Right cardiac atrium (tissue), 5 donors: ENCODE results near the gene NOL9. TPM values are rescaled to one million over a fixed set of nuclear protein-coding genes. Genes with fewer than 3 reads are reported as not detected.

Experiments
- ATAC-seq, 2 donors: fragments of 200-7000 bp; cut with Tn5 transposase; one replicate each; pipeline versions ENCODE4 v1.8.0 to v1.9.1; 2020; ENCODE audit warnings: moderate library complexity in 2 of 2, mild to moderate bottlenecking in 1 of 2
- DNase-seq, 3 donors: peaks; one replicate each; pipeline ENCODE4 v3.0.0-alpha.2; 2020
- H3K27ac ChIP-seq: one replicate; pipeline ENCODE4 v1.5.1; 2013; ENCODE audit warnings: mild to moderate bottlenecking, low read length, control low read depth, moderate library complexity
- H3K27me3 ChIP-seq: one replicate; pipeline ENCODE4 v1.6.1; 2013; ENCODE audit not compliant: control insufficient read depth, insufficient read depth
- H3K4me1 ChIP-seq: one replicate; pipeline ENCODE4 v1.6.1; 2013; ENCODE audit warnings: low read length; ENCODE audit not compliant: control insufficient read depth, insufficient read depth
- H3K4me3 ChIP-seq: one replicate; pipeline ENCODE4 v1.5.1; 2013; ENCODE audit warnings: low read length, control low read depth
- H3K9me3 ChIP-seq: one replicate; pipeline ENCODE4 v1.6.1; 2013; ENCODE audit warnings: low read length; ENCODE audit not compliant: control insufficient read depth
- WGBS: extraction: QIAGEN DNeasy Blood & Tissue Kit; methylation state at CpG from one replicate; pipeline ENCODE4 v1.1.7; 2013; 5-methylcytosine and 5-hydroxymethylcytosine counted together
- intact Hi-C, 4 donors: fragments of 100-400 bp; cut with DNase I; formaldehyde crosslinking; loops; one replicate each; pipeline versions ENCODE4 v1.11.0 to v1.14.0; 2022 to 2023
- polyA plus RNA-seq: library from polyadenylated mRNA; stranded (reverse); fragments of 200-250 nt; gene quantifications from one replicate; pipeline ENCODE4 v1.2.3, GENCODE V29; 2013
- total RNA-seq, 4 donors: library from RNA; stranded (reverse); fragmentation: NEBNext Ultra II Directional; extraction: Animal tissue kit (Norgen Biotek cat#: 25700); gene quantifications; one replicate each; pipeline ENCODE4 v1.2.1, GENCODE V29; 2021
- donor health status: healthy with polysubstance abuse.
- donor health status: DM: no; HTN: yes; CAD: no.
- donor health status: DM: no; HTN: no; CAD: no.
- donor health status: DM: no; HTN: yes; CAD: no; lungs with severe emphysema.
- donor health status: DM: yes; HTN: yes; CAD: no.

Gene NOL9
- total and polyA plus RNA-seq, 5 donors = 6.0 to 17.1 (median 15.5) TPM

DNA sequence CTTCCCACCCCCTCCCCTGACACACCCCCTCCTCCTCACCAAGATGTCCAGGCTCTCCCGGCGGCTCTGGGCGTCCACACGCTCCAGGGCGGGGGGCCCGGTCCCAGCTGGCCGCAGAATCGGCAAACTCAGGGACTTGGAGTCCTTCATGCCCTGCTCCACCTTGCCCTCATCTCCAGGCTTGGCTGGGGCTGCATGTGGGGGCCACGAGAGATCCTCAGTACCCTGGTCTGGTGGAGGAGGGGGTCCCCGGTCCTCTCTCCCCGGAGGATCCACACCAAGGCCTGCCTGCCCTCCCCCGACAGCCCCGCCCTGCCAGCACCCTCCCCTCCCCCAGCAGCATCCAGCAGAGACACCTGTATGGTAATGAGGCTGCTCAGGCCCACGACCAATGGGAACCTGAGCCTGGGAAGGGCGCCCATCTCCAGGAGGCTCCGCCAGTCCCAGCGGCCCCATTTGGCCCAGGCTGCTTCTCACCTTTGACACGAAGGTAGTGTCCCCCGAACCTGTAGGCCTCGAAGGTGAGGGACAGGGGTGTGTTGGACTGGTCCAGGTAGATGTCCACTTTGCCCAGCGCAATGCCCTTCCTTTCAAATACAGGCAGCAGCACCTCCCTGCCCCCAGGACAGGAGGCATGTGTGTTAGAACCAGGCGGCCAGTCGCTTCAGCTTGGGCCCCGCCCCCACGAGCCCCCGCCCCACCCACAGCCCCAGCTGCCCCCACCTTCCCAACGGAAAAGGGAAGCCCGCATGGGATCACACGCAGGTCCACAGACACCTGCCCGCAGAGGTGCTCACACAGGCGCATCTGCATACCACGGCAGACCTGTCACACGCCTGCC is 80.1 kb downstream of the NOL9 start:
- Histone ChIP-seq H3K4me3 (no peak overlapping the region), H3K27me3 (no peaks in the 10 kb centered on the region), H3K9me3 (no peaks in the 10 kb centered on the region), H3K4me1 (no peaks in the 10 kb centered on the region), H3K27ac (no peak overlapping the region)
- DNase-seq (no peak), ATAC-seq (no peak)
- intact Hi-C loops = no loop called here
- WGBS = 85% methylated on average over 33 of the region's 33 CpGs

DNA sequence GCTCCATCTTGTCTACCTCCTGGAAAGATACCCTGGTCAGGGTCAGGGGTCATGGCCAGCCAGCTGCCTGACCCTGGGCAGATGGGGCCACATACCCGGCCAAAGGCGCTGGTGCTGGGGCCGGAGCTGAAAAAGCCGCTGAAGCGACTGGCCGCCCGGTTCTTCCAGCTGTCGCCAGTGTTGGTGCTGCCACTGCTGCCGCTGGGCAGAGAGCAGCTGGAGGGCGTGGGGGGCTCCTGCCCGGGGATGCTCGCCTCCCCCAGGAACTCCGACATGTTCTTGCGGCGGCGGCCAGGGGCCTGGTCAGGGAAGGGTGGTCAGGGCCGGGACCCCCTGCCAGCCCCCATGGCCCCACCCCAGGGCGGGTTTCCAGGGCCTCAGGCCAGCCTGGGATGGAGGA is 81.2 kb downstream of the NOL9 start:
- intact Hi-C loops = no loop called here
- Histone ChIP-seq H3K27me3 (no peaks in the 10 kb centered on the region), H3K4me3 (no peak overlapping the region), H3K9me3 (no peaks in the 10 kb centered on the region), H3K27ac (no peak overlapping the region), H3K4me1 (no peaks in the 10 kb centered on the region)
- no peak for ATAC-seq
- WGBS = 96% methylated on average over 18 of the region's 18 CpGs
- no peak for DNase-seq

DNA sequence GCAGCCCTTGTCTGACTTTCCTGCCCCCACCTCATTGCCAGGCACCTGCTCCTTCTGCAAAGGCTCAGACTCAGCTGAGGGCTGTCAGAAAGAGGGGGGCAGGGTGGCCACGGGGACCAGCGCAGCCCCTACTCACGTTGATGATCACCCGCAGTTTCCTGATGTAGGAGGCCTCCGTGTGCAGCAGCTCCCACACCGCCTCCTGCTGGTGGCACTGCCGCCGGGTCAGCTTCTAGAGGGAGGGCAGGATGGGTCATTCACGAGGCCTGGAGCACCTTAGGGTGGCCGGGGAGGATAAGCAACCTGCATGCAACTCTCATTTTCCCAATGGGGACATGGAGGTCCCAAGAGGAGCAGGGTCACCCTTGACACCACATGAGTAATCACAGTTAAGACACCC is 81.9 kb downstream of the NOL9 start:
- 86% methylated on average over 10 of the region's 10 CpGs for WGBS
- intact Hi-C loops = no loop called here
- no peak for DNase-seq
- Histone ChIP-seq H3K4me1 (no peaks in the 10 kb centered on the region), H3K9me3 (no peaks in the 10 kb centered on the region), H3K27ac (no peak overlapping the region), H3K4me3 (no peak overlapping the region), H3K27me3 (no peaks in the 10 kb centered on the region)
- ATAC-seq = no peak

DNA sequence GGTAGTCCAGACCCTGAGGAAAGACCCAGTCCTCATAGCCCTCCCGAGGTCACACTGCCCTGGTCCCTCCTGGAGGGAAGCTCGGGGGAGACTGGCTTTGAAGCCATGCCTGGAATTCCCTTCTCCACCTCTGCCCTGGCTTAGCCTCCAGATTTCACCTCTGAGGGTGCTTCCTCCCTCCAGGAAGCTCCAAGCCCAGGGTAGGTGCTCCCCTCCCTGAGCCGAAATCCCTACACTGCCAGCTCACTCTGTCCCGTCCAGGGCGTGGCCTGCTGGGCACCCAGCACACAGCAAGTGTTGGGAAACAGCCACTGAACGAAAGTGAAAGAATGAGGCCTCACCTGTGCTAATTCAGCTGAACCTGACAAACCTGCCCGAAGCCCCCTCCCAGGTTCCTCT is 82.3 kb downstream of the NOL9 start:
- Histone ChIP-seq H3K4me3 (no peak overlapping the region), H3K27me3 (no peaks in the 10 kb centered on the region), H3K4me1 (no peaks in the 10 kb centered on the region), H3K27ac (no peak overlapping the region), H3K9me3 (no peaks in the 10 kb centered on the region)
- DNase-seq (no peak), ATAC-seq (no peak)
- WGBS = 90% methylated on average over 7 of the region's 7 CpGs
- intact Hi-C loops = no loop called here

Other genes with a start within 250 kb of the NOL9 start
- 1 to 10 TPM; 5.9 to 9.5 (median 7.9) TPM for gene ACOT7, start 160.7 kb downstream of the NOL9 start, total RNA-seq
- 7.5 TPM for gene ACOT7, start 160.7 kb downstream of the NOL9 start, polyA plus RNA-seq
- under 1 TPM in 1 of 4 donors, not detected in 3; 0.17 TPM for gene HES2, start 134.6 kb downstream of the NOL9 start, total RNA-seq
- not detected for gene HES2, start 134.6 kb downstream of the NOL9 start, polyA plus RNA-seq
- 1 to 10 TPM in 2 of 4 donors, under 1 TPM in 2; 0.37 to 1.7 (median 0.84) TPM for gene ESPN, start 129.7 kb downstream of the NOL9 start, total RNA-seq
- 0.23 TPM for gene ESPN, start 129.7 kb downstream of the NOL9 start, polyA plus RNA-seq
- 1 to 10 TPM; 4.4 to 6.4 (median 5.1) TPM for gene TNFRSF25, start 88.3 kb downstream of the NOL9 start, total RNA-seq
- 6.6 TPM for gene TNFRSF25, start 88.3 kb downstream of the NOL9 start, polyA plus RNA-seq
- 1 to 10 TPM; 7.0 to 9.2 (median 8.5) TPM for gene PLEKHG5, start 62.8 kb downstream of the NOL9 start, total RNA-seq
- 9.9 TPM for gene PLEKHG5, start 62.8 kb downstream of the NOL9 start, polyA plus RNA-seq
- gene TAS1R1, start 794 bp upstream of the NOL9 start, total RNA-seq = not detected
- not detected for gene TAS1R1, start 794 bp upstream of the NOL9 start, polyA plus RNA-seq
- 10 to 100 TPM; 11.3 to 18.4 (median 15.0) TPM for gene ZBTB48, start 25.5 kb upstream of the NOL9 start, total RNA-seq
- gene ZBTB48, start 25.5 kb upstream of the NOL9 start, polyA plus RNA-seq = 14.7 TPM
- 10 to 100 TPM; 54.9 to 71.3 (median 65.9) TPM for gene KLHL21, start 48.4 kb upstream of the NOL9 start, total RNA-seq
- gene KLHL21, start 48.4 kb upstream of the NOL9 start, polyA plus RNA-seq = 57.7 TPM
- 1 to 10 TPM; 6.4 to 9.7 (median 7.9) TPM for gene PHF13, start 59.2 kb upstream of the NOL9 start, total RNA-seq
- 4.8 TPM for gene PHF13, start 59.2 kb upstream of the NOL9 start, polyA plus RNA-seq
- 10 to 100 TPM; 10.2 to 17.9 (median 14.3) TPM for gene THAP3, start 70.4 kb upstream of the NOL9 start, total RNA-seq
- gene THAP3, start 70.4 kb upstream of the NOL9 start, polyA plus RNA-seq = 20.8 TPM
- gene DNAJC11, start 147.3 kb upstream of the NOL9 start, total RNA-seq = 10 to 100 TPM; 50.5 to 65.6 (median 56.6) TPM
- 37.5 TPM for gene DNAJC11, start 147.3 kb upstream of the NOL9 start, polyA plus RNA-seq
- gene CAMTA1, start 230.9 kb upstream of the NOL9 start, total RNA-seq = 100 to 1,000 TPM; 155 to 179 (median 160) TPM
- 334 TPM for gene CAMTA1, start 230.9 kb upstream of the NOL9 start, polyA plus RNA-seq